ENCODE results near the gene ENOX1. TPM values are rescaled to one million over a fixed set of nuclear protein-coding genes. Genes with fewer than 3 reads are reported as not detected.

The ENOX1 gene
- total RNA-seq, 6 experiments from 2014 or later, result 0.50 to 3.2 (median 0.64) TPM

DNA sequence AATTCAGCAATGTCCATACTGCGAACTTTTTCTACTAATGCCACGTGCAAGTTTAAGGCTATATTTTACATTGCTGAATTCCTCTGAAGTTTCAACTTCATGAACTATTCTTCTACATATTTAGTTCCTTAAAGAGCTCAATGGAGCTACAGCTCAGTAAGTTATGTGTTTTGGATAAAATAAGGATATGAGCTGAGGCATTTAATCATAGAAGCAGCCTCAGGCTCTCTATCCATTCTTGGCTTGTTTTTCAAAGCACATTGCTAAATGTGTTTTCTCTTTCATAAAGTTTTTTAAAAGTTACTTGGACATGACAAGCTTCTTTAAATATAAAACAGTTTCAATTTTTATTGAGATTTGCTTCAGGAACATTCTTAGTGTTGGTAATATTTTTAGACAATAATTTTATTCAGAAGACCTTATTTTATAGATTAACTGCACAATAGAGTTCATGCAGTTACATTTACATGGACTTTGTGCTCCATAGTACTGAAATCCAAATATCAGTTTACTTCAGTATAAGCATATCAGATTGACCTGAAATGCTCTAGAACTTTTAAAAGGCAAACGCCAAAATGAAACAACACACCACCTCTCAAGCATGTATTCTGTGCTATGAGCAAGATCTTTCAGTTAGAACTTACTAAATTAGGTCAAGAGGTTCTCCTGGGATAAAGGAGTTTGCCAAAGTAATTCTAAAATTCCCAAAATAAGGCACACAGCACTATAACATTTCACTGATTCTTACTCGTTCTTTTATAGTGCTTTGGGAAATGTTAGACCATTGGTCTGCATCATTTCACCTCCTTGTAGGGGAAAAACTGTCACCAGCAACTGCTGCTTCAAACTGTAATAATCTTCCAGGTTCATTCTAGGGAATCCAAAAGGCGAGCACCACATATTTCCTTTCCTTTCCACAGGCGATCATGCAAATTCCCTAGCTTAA is 275.5 kb downstream of the ENOX1 start:
- no peak for TF ChIP-seq CTCF (IDR thresholded peaks at IDR 0.05)
- Mint-ChIP-seq H3K4me1 (ENCODE audit: low read depth) (no peaks in the 10 kb centered on the region), H3K27ac (no peak overlapping the region), H3K9me3 (no peaks in the 10 kb centered on the region), H3K36me3 (ENCODE audit: low read depth) (no peaks in the 10 kb centered on the region), H3K27me3 (ENCODE audit: insufficient read depth) (no peaks in the 10 kb centered on the region), H3K4me3 (no peak overlapping the region)
- no peak for DNase-seq

DNA sequence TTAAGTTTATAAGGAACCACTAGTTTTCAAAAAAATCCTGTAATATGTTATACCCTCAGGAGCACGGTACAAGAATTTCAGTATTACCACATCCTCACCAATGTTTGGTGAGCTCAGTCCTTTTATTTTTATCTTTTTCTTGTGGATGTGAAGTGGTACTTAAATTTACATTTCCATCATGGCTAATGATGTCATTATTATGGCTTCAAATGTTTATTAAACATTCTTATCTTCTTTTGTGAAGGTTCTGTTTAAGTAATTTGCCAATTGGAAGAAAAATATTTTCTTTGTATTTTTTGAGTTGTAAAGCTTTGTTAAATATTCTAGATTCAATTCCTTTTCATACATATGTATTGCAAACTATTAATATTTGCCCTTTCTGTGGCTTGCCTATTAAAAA is 291.0 kb downstream of the ENOX1 start:
- no peaks in the 10 kb centered on the region for H3K36me3 Mint-ChIP-seq (ENCODE audit: low read depth)
- no peak for DNase-seq
- H3K4me3 Mint-ChIP-seq, result no peak overlapping the region
- H3K4me1 Mint-ChIP-seq (ENCODE audit: low read depth), result no peaks in the 10 kb centered on the region
- no peaks in the 10 kb centered on the region for H3K9me3 Mint-ChIP-seq
- peaks cover under 1% of the 10 kb centered on the region; the same call in 1 of the 2 replicates for H3K27me3 Mint-ChIP-seq (ENCODE audit: insufficient read depth)
- no peak overlapping the region for H3K27ac Mint-ChIP-seq
- no peak for TF ChIP-seq CTCF (IDR thresholded peaks at IDR 0.05)

- Mint-ChIP-seq H3K4me1 (ENCODE audit: low read depth) (no peaks in the 10 kb centered on the region), H3K4me3 (no peak overlapping the region), H3K27ac (no peak overlapping the region), H3K27me3 (ENCODE audit: insufficient read depth) (peaks cover 4% of the 10 kb centered on the region), H3K9me3 (no peaks in the 10 kb centered on the region), H3K36me3 (ENCODE audit: low read depth) (no peaks in the 10 kb centered on the region)
- TF ChIP-seq CTCF (IDR thresholded peaks at IDR 0.05), result no peak
- DNase-seq, result no peak
Measured at GRCh38 chr13:43494206-43494605, 292.6 kb downstream of the ENOX1 start.

DNA sequence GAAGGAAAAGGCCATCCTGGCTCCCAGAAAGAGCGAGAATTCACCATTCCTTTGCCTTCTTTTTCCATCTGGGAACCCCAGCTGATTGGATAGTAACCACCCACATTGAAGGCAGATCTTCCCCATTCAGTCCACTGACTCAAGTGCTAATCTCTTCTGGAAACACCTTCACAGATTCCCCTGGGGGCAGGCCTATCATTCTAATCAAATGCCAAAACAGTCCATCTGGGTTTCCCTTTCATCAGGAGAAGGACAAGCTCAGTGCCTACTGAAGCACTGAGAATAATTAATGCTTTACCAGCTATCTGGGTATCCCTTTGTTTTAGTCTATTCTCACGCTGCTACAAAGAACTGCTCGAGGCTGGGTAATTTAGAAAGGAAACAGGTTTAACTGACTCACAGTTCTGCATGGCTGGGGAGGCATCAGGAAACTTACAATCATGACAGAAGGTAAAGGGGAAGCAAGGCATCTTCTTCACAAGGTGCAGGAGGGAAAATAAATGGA is 293.2 kb downstream of the ENOX1 start:
- TF ChIP-seq CTCF (IDR thresholded peaks at IDR 0.05), result no peak
- H3K36me3 Mint-ChIP-seq (ENCODE audit: low read depth), result no peaks in the 10 kb centered on the region
- peaks cover 4% of the 10 kb centered on the region for H3K27me3 Mint-ChIP-seq (ENCODE audit: insufficient read depth)
- no peaks in the 10 kb centered on the region for H3K4me1 Mint-ChIP-seq (ENCODE audit: low read depth)
- H3K9me3 Mint-ChIP-seq, result no peaks in the 10 kb centered on the region
- no peak for DNase-seq
- no peak overlapping the region for H3K4me3 Mint-ChIP-seq
- no peak overlapping the region for H3K27ac Mint-ChIP-seq

DNA sequence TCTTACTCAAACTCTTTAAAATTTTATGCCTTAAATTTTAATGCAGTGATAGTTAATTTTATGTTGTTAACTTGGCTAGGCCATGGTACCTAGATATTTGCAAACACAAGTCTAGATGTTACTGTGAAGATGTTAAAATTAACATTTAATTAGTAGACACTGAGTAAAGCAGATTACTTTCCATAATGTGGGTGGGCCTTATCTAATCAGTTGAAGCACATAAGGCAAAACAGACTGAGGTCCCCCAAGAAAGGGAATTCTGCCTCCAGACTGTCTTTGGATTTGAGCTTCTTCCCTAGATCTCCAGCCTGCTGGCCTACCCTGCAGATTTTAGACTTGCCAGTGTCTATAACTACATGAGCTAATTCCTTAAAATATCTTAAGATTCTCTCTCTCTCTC is 294.0 kb downstream of the ENOX1 start:
- Mint-ChIP-seq H3K9me3 (no peaks in the 10 kb centered on the region), H3K4me1 (ENCODE audit: low read depth) (no peaks in the 10 kb centered on the region), H3K4me3 (no peak overlapping the region), H3K27ac (no peak overlapping the region), H3K27me3 (ENCODE audit: insufficient read depth) (peaks cover 4% of the 10 kb centered on the region), H3K36me3 (ENCODE audit: low read depth) (no peaks in the 10 kb centered on the region)
- DNase-seq, result no peak
- TF ChIP-seq CTCF (IDR thresholded peaks at IDR 0.05), result no peak
